Subcutaneous abdominal adipose tissue (tissue), 5 donors: ENCODE measurements around the gene STAB2.

Source experiments
- H3K27ac ChIP-seq: one replicate; pipeline ENCODE4 v1.7.0; 2013; ENCODE audit warnings: low read depth, mild to moderate bottlenecking, inconsistent platforms, low read length, moderate library complexity
- H3K27me3 ChIP-seq, 5 donors: one replicate each; pipeline ENCODE4 v1.7.0; 2013; ENCODE audit warnings: low read length in 5 of 5, inconsistent platforms in 1 of 5; ENCODE audit not compliant: control insufficient read depth in 5 of 5, insufficient read depth in 4 of 5
- H3K36me3 ChIP-seq, 5 donors: one replicate each; pipeline ENCODE4 v1.7.0; 2013; ENCODE audit warnings: low read length in 5 of 5; ENCODE audit not compliant: control insufficient read depth in 5 of 5, insufficient read depth in 5 of 5
- H3K4me1 ChIP-seq, 5 donors: one replicate each; pipeline ENCODE4 v1.7.0; 2013; ENCODE audit warnings: low read length in 5 of 5, mild to moderate bottlenecking in 3 of 5, moderate library complexity in 1 of 5; ENCODE audit not compliant: control insufficient read depth in 5 of 5, insufficient read depth in 5 of 5
- H3K4me3 ChIP-seq, 5 donors: one replicate each; pipeline ENCODE4 v1.7.0; 2013; ENCODE audit warnings: low read length in 5 of 5, low read depth in 1 of 5
- H3K9ac ChIP-seq, 5 donors: one replicate each; pipeline ENCODE4 v1.7.0; 2013; ENCODE audit warnings: low read length in 5 of 5, mild to moderate bottlenecking in 4 of 5, moderate library complexity in 3 of 5
- H3K9me3 ChIP-seq, 5 donors: one replicate each; pipeline ENCODE4 v1.7.0; 2013; ENCODE audit warnings: low read length in 5 of 5; ENCODE audit not compliant: control insufficient read depth in 5 of 5
- donor health status: healthy.
- donor health status: healthy.
- donor health status: healthy.
- donor health status: healthy.
- donor health status: healthy.

The STAB2 gene, protein sequence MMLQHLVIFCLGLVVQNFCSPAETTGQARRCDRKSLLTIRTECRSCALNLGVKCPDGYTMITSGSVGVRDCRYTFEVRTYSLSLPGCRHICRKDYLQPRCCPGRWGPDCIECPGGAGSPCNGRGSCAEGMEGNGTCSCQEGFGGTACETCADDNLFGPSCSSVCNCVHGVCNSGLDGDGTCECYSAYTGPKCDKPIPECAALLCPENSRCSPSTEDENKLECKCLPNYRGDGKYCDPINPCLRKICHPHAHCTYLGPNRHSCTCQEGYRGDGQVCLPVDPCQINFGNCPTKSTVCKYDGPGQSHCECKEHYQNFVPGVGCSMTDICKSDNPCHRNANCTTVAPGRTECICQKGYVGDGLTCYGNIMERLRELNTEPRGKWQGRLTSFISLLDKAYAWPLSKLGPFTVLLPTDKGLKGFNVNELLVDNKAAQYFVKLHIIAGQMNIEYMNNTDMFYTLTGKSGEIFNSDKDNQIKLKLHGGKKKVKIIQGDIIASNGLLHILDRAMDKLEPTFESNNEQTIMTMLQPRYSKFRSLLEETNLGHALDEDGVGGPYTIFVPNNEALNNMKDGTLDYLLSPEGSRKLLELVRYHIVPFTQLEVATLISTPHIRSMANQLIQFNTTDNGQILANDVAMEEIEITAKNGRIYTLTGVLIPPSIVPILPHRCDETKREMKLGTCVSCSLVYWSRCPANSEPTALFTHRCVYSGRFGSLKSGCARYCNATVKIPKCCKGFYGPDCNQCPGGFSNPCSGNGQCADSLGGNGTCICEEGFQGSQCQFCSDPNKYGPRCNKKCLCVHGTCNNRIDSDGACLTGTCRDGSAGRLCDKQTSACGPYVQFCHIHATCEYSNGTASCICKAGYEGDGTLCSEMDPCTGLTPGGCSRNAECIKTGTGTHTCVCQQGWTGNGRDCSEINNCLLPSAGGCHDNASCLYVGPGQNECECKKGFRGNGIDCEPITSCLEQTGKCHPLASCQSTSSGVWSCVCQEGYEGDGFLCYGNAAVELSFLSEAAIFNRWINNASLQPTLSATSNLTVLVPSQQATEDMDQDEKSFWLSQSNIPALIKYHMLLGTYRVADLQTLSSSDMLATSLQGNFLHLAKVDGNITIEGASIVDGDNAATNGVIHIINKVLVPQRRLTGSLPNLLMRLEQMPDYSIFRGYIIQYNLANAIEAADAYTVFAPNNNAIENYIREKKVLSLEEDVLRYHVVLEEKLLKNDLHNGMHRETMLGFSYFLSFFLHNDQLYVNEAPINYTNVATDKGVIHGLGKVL (N-terminal part only)

DNA sequence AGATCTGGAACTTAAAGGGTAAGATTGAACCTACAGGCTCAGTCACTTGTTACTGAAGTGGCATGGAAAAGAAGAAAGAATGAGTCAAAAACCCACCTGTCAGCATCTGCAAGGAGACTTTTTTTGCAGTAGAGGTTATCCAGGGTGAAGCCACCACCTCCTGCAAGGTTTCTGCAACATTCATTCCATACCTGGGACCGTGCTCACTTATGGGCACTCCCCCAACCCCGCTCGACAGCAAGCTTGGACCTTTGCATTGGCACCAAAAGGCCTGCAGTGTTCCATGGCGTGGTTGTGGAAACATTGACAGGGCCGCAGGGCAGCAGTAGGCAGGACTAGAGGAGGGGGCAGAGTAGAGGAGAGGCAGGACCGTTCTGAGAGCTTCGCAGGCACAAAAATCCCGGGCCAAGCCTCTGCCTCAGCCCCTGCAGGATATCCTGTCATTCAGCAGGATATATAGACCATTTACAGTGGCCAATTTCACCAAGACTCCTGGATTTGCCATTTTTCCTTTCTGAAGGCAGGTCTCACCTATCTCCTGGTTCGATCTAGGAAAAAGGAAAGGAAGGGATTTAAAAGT is at the start of gene STAB2:
STAB2 (plus strand) TSS at position 483 of the 580 bp plus-strand sequence. CDS start 204 bp downstream, outside the sequence.
- Histone ChIP-seq H3K9me3 (no peaks in the 10 kb centered on the region), H3K27ac (no peak within 1 kb of the TSS), H3K27me3 (peaks cover 0 to 3% (median 0%) of the 10 kb centered on the region in 5 donors), H3K36me3 (no peaks in the 10 kb centered on the region), H3K4me3 (no peak within 1 kb of the TSS), H3K4me1 (peaks cover 0 to 3% (median 0%) of the 10 kb centered on the region in 5 donors), H3K9ac (no peak within 1 kb of the TSS)

GRCh38 chr12:103538397-103538796 is 48.7 kb upstream of the STAB2 start:
- no peak overlapping the region for H3K9ac ChIP-seq
- no peaks in the 10 kb centered on the region for H3K9me3 ChIP-seq
- no peaks in the 10 kb centered on the region for H3K4me1 ChIP-seq
- H3K36me3 ChIP-seq: no peaks in the 10 kb centered on the region
- H3K27ac ChIP-seq: no peak overlapping the region
- H3K27me3 ChIP-seq: no peaks in the 10 kb centered on the region
- no peak overlapping the region for H3K4me3 ChIP-seq

DNA sequence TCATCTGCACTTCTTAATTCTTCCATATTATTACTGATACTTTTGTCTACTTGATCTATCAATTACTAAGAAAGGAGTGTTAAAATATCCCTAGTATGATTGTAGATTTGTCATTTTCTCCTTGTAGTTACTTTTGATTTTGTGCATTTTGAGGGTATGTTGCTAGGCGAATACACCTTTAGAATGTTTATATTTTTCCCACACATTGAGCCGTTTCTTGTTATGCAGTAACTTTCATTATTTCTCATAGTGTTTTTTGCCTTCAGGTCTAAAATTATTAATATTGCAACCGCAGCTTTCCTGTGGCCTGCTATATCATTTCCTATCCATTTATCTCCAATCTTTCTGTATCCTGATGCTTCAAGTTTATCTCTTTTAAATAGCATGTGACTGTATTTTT is 46.8 kb upstream of the STAB2 start:
- no peaks in the 10 kb centered on the region for H3K9me3 ChIP-seq
- no peak overlapping the region for H3K27ac ChIP-seq
- no peaks in the 10 kb centered on the region for H3K4me1 ChIP-seq
- H3K27me3 ChIP-seq: no peaks in the 10 kb centered on the region
- H3K36me3 ChIP-seq: no peaks in the 10 kb centered on the region
- no peak overlapping the region for H3K9ac ChIP-seq
- H3K4me3 ChIP-seq: no peak overlapping the region

DNA sequence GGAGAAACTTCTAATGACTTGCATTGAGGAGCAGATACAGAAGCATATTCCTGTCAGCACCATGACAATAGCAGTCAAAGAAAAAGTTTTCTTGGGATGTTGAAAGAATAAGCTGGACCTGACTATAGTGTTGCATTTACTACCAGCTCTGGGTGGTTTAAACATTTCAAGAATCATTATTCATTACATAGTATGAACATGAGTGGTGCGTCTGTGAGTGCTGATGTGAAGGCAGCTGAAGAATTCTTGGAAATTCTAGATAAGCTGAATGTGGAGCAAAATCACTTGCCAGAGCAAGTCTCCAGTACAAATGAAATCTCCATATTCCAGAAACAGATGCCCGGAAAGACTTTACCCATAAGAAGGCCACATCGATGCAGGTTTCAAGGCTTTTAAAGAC is 45.0 kb upstream of the STAB2 start:
- Histone ChIP-seq H3K9me3 (no peaks in the 10 kb centered on the region), H3K36me3 (no peaks in the 10 kb centered on the region), H3K9ac (no peak overlapping the region), H3K4me3 (no peak overlapping the region), H3K27ac (no peak overlapping the region), H3K4me1 (no peaks in the 10 kb centered on the region), H3K27me3 (no peaks in the 10 kb centered on the region)

DNA sequence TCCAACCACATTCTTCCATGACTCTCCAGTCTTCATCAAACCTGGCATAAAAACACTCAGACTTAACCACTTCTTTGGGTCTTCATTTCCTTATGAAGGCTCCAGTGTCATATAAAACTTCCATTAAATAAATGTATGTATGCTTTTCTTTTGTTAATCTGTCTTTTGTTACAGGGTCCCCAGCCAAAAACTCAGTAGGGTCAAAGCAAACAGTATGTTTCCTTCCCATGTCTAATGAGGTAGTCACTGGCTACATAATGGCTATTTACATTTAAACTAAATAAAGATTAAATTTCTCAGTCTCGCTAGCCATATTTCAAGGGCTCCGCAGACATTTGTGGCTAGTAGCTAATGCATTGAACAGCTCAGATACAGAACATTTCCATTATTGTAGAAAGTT is 40.1 kb upstream of the STAB2 start:
- H3K36me3 ChIP-seq: no peaks in the 10 kb centered on the region
- H3K4me1 ChIP-seq: no peaks in the 10 kb centered on the region
- no peak overlapping the region for H3K4me3 ChIP-seq
- H3K27me3 ChIP-seq: no peaks in the 10 kb centered on the region
- H3K9ac ChIP-seq: no peak overlapping the region
- H3K27ac ChIP-seq: no peak overlapping the region
- H3K9me3 ChIP-seq: no peaks in the 10 kb centered on the region

DNA sequence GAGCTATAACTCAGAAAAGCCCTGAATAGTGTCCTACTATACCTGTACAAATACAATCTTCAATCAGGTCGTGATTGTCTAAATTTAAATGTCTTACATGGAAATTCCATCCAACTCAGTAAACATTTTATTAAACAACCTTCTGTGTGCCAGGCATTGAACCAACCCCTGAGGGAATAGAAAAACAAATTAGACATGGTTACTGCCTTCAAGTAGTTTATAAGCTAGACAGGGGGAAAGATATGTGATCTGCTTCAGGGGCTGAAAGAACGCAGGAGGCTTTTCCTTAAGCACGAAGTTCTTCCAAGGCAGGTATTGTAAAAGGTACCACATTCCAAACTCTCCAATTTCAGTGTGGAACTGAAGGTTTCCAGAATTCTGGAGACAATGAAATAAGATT is 39.7 kb upstream of the STAB2 start:
- no peak overlapping the region for H3K4me3 ChIP-seq
- H3K27ac ChIP-seq: no peak overlapping the region
- H3K4me1 ChIP-seq: no peaks in the 10 kb centered on the region
- no peaks in the 10 kb centered on the region for H3K27me3 ChIP-seq
- H3K9me3 ChIP-seq: no peaks in the 10 kb centered on the region
- H3K9ac ChIP-seq: no peak overlapping the region
- H3K36me3 ChIP-seq: no peaks in the 10 kb centered on the region

GRCh38 chr12:103547929-103548328 is 39.1 kb upstream of the STAB2 start:
- H3K27me3 ChIP-seq: no peaks in the 10 kb centered on the region
- no peaks in the 10 kb centered on the region for H3K9me3 ChIP-seq
- no peaks in the 10 kb centered on the region for H3K36me3 ChIP-seq
- H3K4me3 ChIP-seq: no peak overlapping the region
- H3K4me1 ChIP-seq: no peaks in the 10 kb centered on the region
- no peak overlapping the region for H3K9ac ChIP-seq
- no peak overlapping the region for H3K27ac ChIP-seq

- Histone ChIP-seq H3K9ac (no peak overlapping the region), H3K4me1 (no peaks in the 10 kb centered on the region), H3K36me3 (no peaks in the 10 kb centered on the region), H3K9me3 (no peaks in the 10 kb centered on the region), H3K27me3 (no peaks in the 10 kb centered on the region), H3K4me3 (no peak overlapping the region), H3K27ac (no peak overlapping the region)
Observed at GRCh38 chr12:103548622-103549601, 38.2 kb upstream of the STAB2 start.
